ENCODE data around the gene MBD1.
"Not testable (repeated sequence)": the region's sequence is repeated elsewhere in the genome, so short reads cannot be mapped to it uniquely, and the experiment has no call there.

MBD1 gene

GRCh38 chr18:50289108-50289443 lies 7.8 kb upstream of the MBD1 start:
- no peak for DNase-seq (ENCODE audit: low read depth)

GRCh38 chr18:50288348-50289107 lies 7.2 kb upstream of the MBD1 start:
- DNase-seq (ENCODE audit: low read depth): not testable (repeated sequence)

- DNase-seq (ENCODE audit: low read depth): peak; percentile 100
Observed at GRCh38 chr18:50287441-50288347, 6.4 kb upstream of the MBD1 start, which contains the start of gene CXXC1. Gene CXXC1 (minus strand): TSS chr18:50287692. CDS start chr18:50287589, 103 bp downstream.

- DNase-seq (ENCODE audit: low read depth): no peak
Observed at GRCh38 chr18:50287028-50287440, 5.7 kb upstream of the MBD1 start.

- DNase-seq (ENCODE audit: low read depth): peak; percentile 52
Observed at GRCh38 chr18:50286391-50287027, 5.2 kb upstream of the MBD1 start.

DNA sequence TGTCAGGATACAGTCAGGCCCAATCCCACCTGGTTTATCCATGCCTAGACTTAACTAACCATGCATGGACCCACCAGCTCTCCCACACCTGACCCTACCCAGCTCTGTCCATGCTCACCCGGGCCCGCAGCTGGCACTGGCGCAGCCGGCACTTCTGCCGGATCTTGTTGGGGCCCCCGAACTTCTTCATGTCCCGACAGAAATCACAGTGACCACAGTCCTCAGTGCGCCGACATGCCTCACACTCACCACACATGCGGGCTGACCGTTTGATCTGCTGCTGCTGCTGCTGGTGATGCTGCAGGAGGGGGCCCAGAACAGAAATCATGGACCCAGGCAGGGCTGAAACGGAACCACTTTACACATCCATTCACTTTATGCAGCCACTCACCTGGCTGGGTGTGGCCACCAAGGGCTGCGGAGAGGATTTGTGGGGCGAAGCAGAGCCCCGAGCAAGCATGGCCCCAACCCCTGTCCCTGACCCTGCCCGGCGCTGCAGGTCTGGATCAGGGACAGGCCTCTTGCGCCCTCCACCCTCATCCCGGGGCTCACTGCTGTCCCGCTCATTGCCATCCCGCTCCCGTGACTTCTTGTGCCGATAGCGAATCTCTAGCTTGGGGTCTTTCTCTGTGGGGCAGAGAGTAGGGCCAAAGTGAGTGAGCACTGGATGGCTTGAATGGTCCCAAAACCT lies 4.5 kb upstream of the MBD1 start:
- DNase-seq (ENCODE audit: low read depth): no peak

- DNase-seq (ENCODE audit: low read depth): no peak
Observed at GRCh38 chr18:50285071-50285470, 3.7 kb upstream of the MBD1 start.

- DNase-seq (ENCODE audit: low read depth): no peak
Observed at GRCh38 chr18:50284255-50284885, 3.0 kb upstream of the MBD1 start.

DNA sequence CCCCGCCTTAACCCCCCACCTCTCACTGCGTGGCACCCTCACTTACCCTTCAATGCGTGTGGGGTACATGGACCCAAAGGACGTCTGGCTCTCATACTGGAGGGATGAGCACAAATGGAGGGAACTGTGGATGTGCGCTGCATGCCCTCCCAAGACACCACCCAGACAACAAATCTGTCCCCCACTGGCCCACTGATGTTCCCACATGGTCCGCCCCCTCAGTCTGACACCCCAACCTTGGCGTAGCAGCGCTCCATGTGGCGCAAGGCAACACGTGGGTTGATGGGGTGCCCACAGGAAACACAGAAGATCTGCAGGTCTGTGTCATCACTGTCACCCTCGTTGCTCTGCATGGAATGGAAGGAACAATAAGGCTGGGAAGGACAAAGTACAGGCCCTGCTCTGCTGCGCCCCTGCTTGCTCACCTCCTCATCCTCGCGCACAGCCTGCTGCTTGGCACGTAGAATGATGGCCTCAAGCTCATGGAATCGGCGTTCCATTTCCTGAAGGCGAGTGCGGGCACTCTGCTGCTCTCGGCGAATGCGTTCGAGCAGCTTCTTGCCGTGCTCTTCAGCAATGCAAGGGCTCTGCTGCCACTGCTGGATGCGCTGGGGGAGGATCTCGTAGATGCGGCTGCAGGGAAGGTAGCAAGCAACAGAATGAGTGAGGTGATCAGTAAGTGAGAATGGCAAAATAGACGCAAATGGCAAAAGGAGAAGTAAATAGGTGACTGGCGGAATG lies 2.3 kb upstream of the MBD1 start:
- DNase-seq (ENCODE audit: low read depth): no peak

DNA sequence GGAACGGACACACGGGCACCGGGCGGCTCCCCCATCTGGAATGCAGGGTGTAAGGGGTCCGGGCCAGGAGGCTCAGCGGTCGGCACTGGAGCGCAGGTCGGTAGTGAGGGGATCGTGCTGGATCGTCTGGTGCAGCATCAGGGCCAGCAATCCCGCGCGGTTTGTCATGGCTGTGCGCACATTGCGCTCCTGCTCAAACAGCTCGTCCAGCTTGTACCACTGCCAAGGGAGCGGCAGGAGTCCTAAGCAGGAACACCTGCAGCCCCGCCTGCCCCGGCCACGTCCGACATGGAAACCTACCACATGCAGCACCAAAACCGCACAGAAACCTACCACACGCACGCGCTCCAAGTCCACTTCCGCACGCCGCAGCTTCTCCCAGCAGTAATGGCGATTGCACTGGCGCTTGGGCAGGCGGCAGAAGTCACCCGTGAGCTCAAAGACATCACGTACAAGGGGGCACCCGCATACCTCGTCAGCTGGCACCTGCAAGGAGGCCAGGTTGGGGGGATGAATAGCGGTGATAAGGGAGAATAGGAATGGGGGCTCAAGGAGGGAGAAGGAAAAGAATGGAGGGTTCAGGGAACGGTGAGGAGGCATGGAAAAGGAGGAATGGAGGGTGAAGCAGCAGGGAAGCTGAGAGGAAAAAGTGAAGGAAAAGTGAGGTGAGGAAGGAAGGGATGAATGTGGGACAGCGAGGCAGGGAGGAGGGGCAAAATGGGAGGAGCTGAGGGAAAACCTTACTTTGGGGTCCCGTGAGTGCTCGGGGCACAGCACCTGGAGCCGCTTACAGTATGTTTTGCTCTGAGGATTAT lies 1.4 kb upstream of the MBD1 start:
- no peak for DNase-seq (ENCODE audit: low read depth)

DNA sequence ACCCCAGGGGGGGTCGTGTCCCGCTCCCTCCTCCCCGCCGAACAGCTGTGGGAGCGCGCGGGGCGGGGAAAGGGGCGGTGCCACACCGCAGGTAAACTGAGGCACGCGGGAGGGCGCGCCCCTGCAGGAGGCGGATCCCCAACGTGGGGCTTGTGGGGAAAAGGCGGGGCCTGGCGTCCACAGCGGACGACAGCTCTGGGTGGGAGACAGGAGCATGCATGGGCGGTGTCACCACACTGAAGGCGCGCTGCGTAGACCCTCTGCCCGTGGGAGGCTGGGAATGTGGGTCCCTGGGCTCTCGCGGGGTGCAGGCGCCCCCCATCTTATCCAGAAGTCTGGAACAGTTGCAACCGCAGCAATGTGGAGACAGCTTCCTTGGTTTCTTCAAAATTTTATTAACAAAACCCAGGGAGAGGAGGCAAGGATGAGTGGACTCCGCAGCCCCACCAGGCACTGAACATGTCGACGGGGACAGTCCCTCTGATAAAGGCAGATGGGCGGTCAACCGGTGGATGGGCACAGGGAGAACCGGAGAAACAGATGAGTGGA lies 723 bp upstream of the MBD1 start:
- no peak for DNase-seq (ENCODE audit: low read depth)

DNA sequence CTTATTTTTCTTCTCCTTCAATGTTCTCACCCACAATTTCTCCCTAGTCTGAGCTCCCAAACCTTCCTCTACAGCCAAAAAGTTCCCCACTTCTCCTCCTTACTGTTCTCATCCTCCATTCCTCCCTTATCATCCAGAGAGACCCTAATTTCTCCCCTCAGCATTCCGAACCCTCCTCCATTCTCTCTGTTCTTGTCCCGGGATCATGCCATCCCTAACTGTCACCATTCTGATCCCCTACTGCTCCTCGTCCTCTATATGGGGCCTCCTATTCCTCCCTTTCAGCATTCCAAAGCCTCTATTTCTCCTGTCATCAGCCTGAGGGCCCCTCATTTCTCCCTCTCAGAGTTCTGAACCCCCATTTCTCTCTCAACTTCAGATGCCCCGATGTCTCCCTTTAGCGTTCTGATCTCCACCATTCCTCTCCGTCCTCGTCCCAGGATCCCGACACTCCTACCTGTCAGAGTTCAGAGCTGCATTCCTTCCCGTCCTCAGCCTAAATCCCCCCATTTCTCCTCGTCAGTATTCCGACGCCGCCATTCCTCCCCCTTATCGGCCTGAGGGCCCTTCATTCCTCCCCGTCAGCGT lies 522 bp downstream of the MBD1 start:
- no peak for DNase-seq (ENCODE audit: low read depth)

GRCh38 chr18:50279752-50280151 lies 1.6 kb downstream of the MBD1 start:
- DNase-seq (ENCODE audit: low read depth): no peak

DNA sequence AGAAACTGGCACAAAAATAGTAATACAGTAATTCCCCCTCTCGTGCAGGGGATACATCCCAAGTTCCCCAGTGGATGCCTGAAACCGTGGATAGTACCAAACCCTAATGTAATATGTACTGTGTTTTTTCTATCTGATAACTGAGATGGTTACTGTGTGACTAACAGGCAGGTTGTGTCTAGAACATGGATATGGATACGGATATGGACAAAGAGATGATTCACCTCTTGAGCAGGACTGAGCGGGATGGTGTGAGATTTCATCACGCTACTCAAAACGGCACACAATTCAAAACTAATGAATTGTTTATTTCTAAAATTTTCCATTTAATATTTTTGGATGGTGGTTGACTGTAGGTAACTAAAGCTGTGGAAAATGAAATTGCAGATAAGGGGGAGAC lies 3.4 kb downstream of the MBD1 start:
- peak; percentile 90 for DNase-seq (ENCODE audit: low read depth)

GRCh38 chr18:50276452-50276851 lies 4.9 kb downstream of the MBD1 start:
- no peak for DNase-seq (ENCODE audit: low read depth)

DNA sequence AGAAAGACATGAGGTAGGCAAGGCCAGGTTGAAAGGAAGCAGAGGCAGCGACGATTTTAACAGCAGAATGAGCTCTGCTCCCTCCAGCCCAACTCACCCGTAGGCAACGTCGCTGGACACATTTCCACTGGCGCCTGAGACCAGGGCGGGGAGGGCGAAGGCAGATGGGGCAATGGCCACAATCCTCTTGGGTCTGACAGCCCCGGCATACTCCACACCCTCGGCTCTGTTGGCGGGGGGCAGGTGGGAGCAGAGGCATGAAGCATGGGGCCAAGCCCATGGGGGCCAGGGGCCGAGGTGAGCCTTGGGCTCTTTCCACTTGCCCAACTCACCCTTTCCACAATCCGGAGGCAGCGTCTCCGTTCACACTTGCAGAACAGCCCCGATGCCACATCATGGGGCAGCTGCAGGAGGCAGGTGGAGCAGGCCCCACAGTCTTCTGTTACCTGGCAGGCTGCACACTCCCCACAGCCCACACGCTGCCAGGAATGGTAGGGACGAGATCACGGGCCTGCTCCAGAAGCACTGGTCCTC lies 5.8 kb downstream of the MBD1 start:
- no peak for DNase-seq (ENCODE audit: low read depth)

- no peak for DNase-seq (ENCODE audit: low read depth)
Observed at GRCh38 chr18:50274941-50275340, 6.4 kb downstream of the MBD1 start.

GRCh38 chr18:50274044-50274442 lies 7.3 kb downstream of the MBD1 start:
- no peak for DNase-seq (ENCODE audit: low read depth)

Measured in iris pigment epithelial cell (primary cell).